Gastrocnemius medialis (tissue), 4 donors: ENCODE results near the gene SEPHS1. TPM values are rescaled to one million over a fixed set of nuclear protein-coding genes. Genes with fewer than 3 reads are reported as not detected.

ENCODE experiments used
- ATAC-seq, 2 donors: fragments of 150-250 bp; one replicate each; pipeline ENCODE4 v1.9.1; 2016
- DNase-seq, 2 donors: peaks; one replicate each; pipeline ENCODE4 v3.0.0-alpha.2; 2019
- H3K27ac ChIP-seq, 4 donors: fragments of 200-600 bp; sonication (generic); 1 replicate in 1 of 4; 2 replicates in 3 of 4; pipeline ENCODE4 v1.5.1; 2016 to 2018; ENCODE audit warnings: mild to moderate bottlenecking in 2 of 4, moderate library complexity in 1 of 4
- H3K27me3 ChIP-seq, 3 donors: fragments of 200-600 bp; sonication (generic) in 2 of 3; 1 replicate in 1 of 3; 2 replicates in 2 of 3; pipeline versions ENCODE4 v1.5.1 to v1.6.0; 2016 to 2019; ENCODE audit warnings: mild to moderate bottlenecking in 1 of 3, moderate library complexity in 1 of 3
- H3K36me3 ChIP-seq, 2 donors: fragments of 200-600 bp; sonication (generic) in 1 of 2; one replicate each; pipeline ENCODE4 v1.5.1; 2017 to 2018
- H3K4me1 ChIP-seq, 2 donors: fragments of 200-600 bp; sonication (generic) in 1 of 2; one replicate each; pipeline ENCODE4 v1.5.1; 2016 to 2017; ENCODE audit warnings: mild to moderate bottlenecking in 2 of 2
- H3K4me3 ChIP-seq, 4 donors: fragments of 200-600 bp; sonication (generic) in 3 of 4; 1 replicate in 1 of 4; 2 replicates in 3 of 4; pipeline ENCODE4 v1.5.1; 2016 to 2019; ENCODE audit warnings: mild to moderate bottlenecking in 2 of 4
- H3K9me3 ChIP-seq, 3 donors: fragments of 200-600 bp; sonication (generic) in 2 of 3; 1 replicate in 1 of 3; 2 replicates in 2 of 3; pipeline ENCODE4 v1.5.1; 2016 to 2019
- CTCF ChIP-seq, 5 experiments: fragments of 450-650 bp in 3 of 5; fragments of 200-600 bp in 2 of 5; sonication (generic) in 2 of 5; IDR thresholded peaks in 4 of 5; conservative IDR thresholded peaks in 1 of 5; 1 replicate in 4 of 5; 2 replicates in 1 of 5; pipeline ENCODE4 v1.5.1; 2016 to 2019; ENCODE audit warnings: antibody characterized with exemption in 5 of 5, mild to moderate bottlenecking in 3 of 5, moderate library complexity in 3 of 5
- POLR2A ChIP-seq, 2 donors: fragments of 450-650 bp; IDR thresholded peaks; one replicate each; pipeline ENCODE4 v1.6.1; 2017; ENCODE audit warnings: antibody characterized with exemption in 2 of 2, mild to moderate bottlenecking in 2 of 2, moderate library complexity in 2 of 2
- in situ Hi-C, 4 donors: fragments of 200-750 bp; cut with MboI; loops; one replicate each; pipeline versions ENCODE4 v1.15.0 to v1.8.0; 2017; ENCODE audit warnings: low sequenced_read_pairs in 4 of 4
- intact Hi-C: fragments of 100-400 bp; cut with DNase I; formaldehyde crosslinking; loops from one replicate; pipeline ENCODE4 v1.15.1; 2023; ENCODE audit warnings: low total_unique reads
- total RNA-seq, 4 donors: library from RNA; depleted of rRNA; stranded (reverse); fragments of >200 nt; gene quantifications; one replicate each; pipeline versions ENCODE4 v1.1.0 to v1.2.3, GENCODE V29; 2016

The SEPHS1 gene
- total RNA-seq, 4 donors from 2014 or later, result 22.4 to 29.7 (median 27.9) TPM

- intact Hi-C loops (loop anchor here (1.0 to 5.0 kb wide), 3 partner anchors 68 to 405 kb away; partner anchors contain the start of gene PRPF18), in situ Hi-C loops (loop anchor here in 2 of 4 donors (5.0 to 25.0 kb wide), 3 partner anchors 75 to 215 kb away; partner anchors contain the start of genes BEND7 (in 1 of the 2) and PRPF18 (in 1 of the 2))
- peak; percentile 59 to 88 (median 83) for TF ChIP-seq CTCF (IDR thresholded peaks at IDR 0.05 in 4 of 5, conservative IDR thresholded peaks at IDR 0.05 in 1 of 5)
- TF ChIP-seq POLR2A (IDR thresholded peaks at IDR 0.05), result no peak
- ATAC-seq (peak; percentile 79 to 91), DNase-seq (peak; percentile 29 to 46)
- Histone ChIP-seq H3K36me3 (no peaks in the 10 kb centered on the region), H3K4me3 (no peak overlapping the region), H3K27me3 (peaks cover 0 to 2% (median 0%) of the 10 kb centered on the region in 3 donors), H3K27ac (no peak overlapping the region), H3K4me1 (no peaks in the 10 kb centered on the region), H3K9me3 (no peaks in the 10 kb centered on the region)
Observed at GRCh38 chr10:13371897-13372470, 23.9 kb upstream of the SEPHS1 start.

GRCh38 chr10:13366891-13367290 is 18.8 kb upstream of the SEPHS1 start:
- Histone ChIP-seq H3K27me3 (no peaks in the 10 kb centered on the region), H3K4me1 (no peaks in the 10 kb centered on the region), H3K36me3 (no peaks in the 10 kb centered on the region), H3K4me3 (no peak overlapping the region), H3K27ac (no peak overlapping the region), H3K9me3 (no peaks in the 10 kb centered on the region)
- intact Hi-C loops, result no loop called here
- no peak for TF ChIP-seq POLR2A (IDR thresholded peaks at IDR 0.05)
- TF ChIP-seq CTCF (IDR thresholded peaks at IDR 0.05 in 4 of 5, conservative IDR thresholded peaks at IDR 0.05 in 1 of 5), result no peak
- ATAC-seq (no peak), DNase-seq (no peak)
- in situ Hi-C loops, result loop anchor here in 2 of 4 donors (25.0 kb wide), 2 partner anchors 170 to 220 kb away; partner anchors contain the start of genes BEND7 (in 1 of the 2) and PRPF18 (in 1 of the 2)

GRCh38 chr10:13365831-13366230 is 17.7 kb upstream of the SEPHS1 start:
- no peak for ATAC-seq
- Histone ChIP-seq H3K9me3 (no peaks in the 10 kb centered on the region), H3K4me3 (no peak overlapping the region), H3K4me1 (no peaks in the 10 kb centered on the region), H3K27ac (no peak overlapping the region), H3K36me3 (no peaks in the 10 kb centered on the region), H3K27me3 (no peaks in the 10 kb centered on the region)
- in situ Hi-C loops (loop anchor here in 2 of 4 donors (25.0 kb wide), 2 partner anchors 171 to 221 kb away; partner anchors contain the start of genes BEND7 (in 1 of the 2) and PRPF18 (in 1 of the 2)), intact Hi-C loops (no loop called here)
- no peak for TF ChIP-seq CTCF (IDR thresholded peaks at IDR 0.05 in 4 of 5, conservative IDR thresholded peaks at IDR 0.05 in 1 of 5)
- TF ChIP-seq POLR2A (IDR thresholded peaks at IDR 0.05), result no peak
- DNase-seq, result no peak

- Histone ChIP-seq H3K4me3 (no peak overlapping the region), H3K27ac (no peak overlapping the region), H3K4me1 (no peaks in the 10 kb centered on the region), H3K36me3 (no peaks in the 10 kb centered on the region), H3K9me3 (no peaks in the 10 kb centered on the region), H3K27me3 (no peaks in the 10 kb centered on the region)
- in situ Hi-C loops (loop anchor here in 2 of 4 donors (25.0 kb wide), 2 partner anchors 172 to 222 kb away; partner anchors contain the start of genes BEND7 (in 1 of the 2) and PRPF18 (in 1 of the 2)), intact Hi-C loops (no loop called here)
- ATAC-seq (no peak), DNase-seq (no peak)
- TF ChIP-seq POLR2A (IDR thresholded peaks at IDR 0.05) (no peak), CTCF (IDR thresholded peaks at IDR 0.05 in 4 of 5, conservative IDR thresholded peaks at IDR 0.05 in 1 of 5) (no peak)
Observed at GRCh38 chr10:13365243-13365642, 17.1 kb upstream of the SEPHS1 start.
